ENCODE measurements around the gene DDX42. TPM values are rescaled to one million over a fixed set of nuclear protein-coding genes. Genes with fewer than 3 reads are reported as not detected.

Gene DDX42
- total RNA-seq, 1 donor from 2014 or later = 121 TPM

DNA sequence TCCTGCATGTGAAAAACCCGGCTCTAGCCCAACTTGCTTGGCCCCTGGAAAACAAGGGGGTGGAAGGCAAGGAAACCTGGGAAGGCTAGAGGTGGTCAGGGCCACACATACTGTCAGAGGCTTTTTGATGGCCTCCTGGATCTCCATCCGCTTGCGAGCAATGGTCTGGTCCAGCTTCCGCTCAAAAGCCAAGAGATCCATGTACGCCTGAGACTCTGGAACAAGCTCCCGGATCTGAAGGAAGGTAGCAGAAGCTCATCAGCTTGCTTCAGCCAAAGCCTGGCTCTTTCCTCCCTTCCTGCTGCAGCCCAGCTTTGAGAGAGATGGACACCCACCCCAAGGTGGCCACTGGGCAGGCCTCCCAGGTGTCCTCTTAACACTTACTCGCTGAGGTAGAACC, 62.8 kb downstream of the DDX42 start:
- H3K4me3 ChIP-seq = no peak overlapping the region
- TF ChIP-seq POLR2AphosphoS5 (IDR thresholded peaks at IDR 0.05; ENCODE audit: insufficient read depth in 1 of 2, low read depth in 1 of 2) (no peak), POLR2A (IDR thresholded peaks at IDR 0.05) (no peak)
- TF ChIP-seq, protein P1, sequence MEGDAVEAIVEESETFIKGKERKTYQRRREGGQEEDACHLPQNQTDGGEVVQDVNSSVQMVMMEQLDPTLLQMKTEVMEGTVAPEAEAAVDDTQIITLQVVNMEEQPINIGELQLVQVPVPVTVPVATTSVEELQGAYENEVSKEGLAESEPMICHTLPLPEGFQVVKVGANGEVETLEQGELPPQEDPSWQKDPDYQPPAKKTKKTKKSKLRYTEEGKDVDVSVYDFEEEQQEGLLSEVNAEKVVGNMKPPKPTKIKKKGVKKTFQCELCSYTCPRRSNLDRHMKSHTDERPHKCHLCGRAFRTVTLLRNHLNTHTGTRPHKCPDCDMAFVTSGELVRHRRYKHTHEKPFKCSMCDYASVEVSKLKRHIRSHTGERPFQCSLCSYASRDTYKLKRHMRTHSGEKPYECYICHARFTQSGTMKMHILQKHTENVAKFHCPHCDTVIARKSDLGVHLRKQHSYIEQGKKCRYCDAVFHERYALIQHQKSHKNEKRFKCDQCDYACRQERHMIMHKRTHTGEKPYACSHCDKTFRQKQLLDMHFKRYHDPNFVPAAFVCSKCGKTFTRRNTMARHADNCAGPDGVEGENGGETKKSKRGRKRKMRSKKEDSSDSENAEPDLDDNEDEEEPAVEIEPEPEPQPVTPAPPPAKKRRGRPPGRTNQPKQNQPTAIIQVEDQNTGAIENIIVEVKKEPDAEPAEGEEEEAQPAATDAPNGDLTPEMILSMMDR (IDR thresholded peaks at IDR 0.05) = no peak
- peaks cover 60% of the 10 kb centered on the region for H3K4me1 ChIP-seq
- peak overlapping the region; percentile 97 for H3K27ac ChIP-seq
- H3K9me3 ChIP-seq = no peaks in the 10 kb centered on the region
- H3K27me3 ChIP-seq = no peaks in the 10 kb centered on the region
- DNase-seq (ENCODE audit: extremely low spot score in 2 of 2) = no peak
- intact Hi-C loops (cut with DNase I) = no loop called here
- peaks cover 0 to 57% of the 10 kb centered on the region in 2 donors for H3K36me3 ChIP-seq

DNA sequence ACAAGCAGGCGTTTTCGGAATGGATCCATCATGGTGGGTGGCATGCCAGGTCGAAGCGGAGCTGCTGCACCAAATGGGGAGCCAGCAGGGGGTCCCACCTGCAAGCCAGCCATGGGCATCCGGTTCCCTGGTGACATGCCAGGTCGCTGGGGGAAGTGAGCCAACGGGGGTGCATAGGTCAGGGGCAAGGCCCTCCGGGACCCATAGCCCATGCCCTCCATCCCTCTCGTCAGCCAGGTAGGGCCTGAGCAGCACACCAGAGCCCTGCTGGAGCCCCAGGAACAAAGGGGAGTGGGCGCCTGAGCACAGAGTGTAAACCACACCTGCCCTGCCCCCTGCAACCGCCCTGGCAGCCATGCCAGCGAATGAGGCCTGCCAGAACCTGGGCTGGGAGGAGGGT, 63.5 kb downstream of the DDX42 start:
- Histone ChIP-seq H3K4me1 (peaks cover 60% of the 10 kb centered on the region), H3K9me3 (no peaks in the 10 kb centered on the region), H3K4me3 (no peak overlapping the region), H3K36me3 (peaks cover 0 to 50% of the 10 kb centered on the region in 2 donors), H3K27ac (peak overlapping the region; percentile 97), H3K27me3 (no peaks in the 10 kb centered on the region)
- no peak for DNase-seq (ENCODE audit: extremely low spot score in 2 of 2)
- TF ChIP-seq, protein P1 (IDR thresholded peaks at IDR 0.05) = no peak
- TF ChIP-seq POLR2A (IDR thresholded peaks at IDR 0.05) = no peak
- no peak for TF ChIP-seq POLR2AphosphoS5 (IDR thresholded peaks at IDR 0.05; ENCODE audit: insufficient read depth in 1 of 2, low read depth in 1 of 2)
- intact Hi-C loops (cut with DNase I) = no loop called here

DNA sequence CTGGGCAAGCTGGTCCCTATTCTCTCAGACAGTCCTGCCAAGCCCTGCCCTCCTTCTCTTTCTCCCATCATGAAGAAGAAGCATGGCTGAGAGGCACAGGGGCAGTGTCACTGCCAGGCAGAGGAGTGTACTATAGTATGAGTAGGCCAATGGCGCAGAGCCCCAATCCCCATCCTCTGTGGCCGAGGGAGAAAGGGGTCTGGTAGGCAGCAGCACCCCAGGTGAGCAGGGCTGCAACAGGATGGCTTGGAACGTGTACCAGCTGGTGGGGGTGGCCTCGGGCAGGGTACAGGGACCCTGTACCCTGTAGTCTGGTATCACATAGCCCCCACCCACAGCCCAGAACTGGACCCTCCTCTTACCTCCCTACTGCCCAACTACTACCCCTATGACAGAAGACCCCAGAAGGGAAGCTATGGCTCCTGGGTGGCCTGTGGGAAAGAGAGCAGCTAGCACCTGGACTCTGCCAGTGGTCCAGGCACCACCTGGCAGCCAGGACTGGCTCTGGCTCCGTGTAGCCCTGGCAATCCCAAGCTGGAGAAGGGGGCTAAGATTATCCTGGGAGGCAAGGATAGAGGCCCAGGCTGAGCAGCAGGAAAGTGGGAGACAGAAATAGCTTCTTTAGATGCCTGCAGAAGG, 64.1 kb downstream of the DDX42 start:
- TF ChIP-seq POLR2AphosphoS5 (IDR thresholded peaks at IDR 0.05; ENCODE audit: insufficient read depth in 1 of 2, low read depth in 1 of 2) = no peak
- TF ChIP-seq, protein P1 (IDR thresholded peaks at IDR 0.05) = no peak
- TF ChIP-seq POLR2A (IDR thresholded peaks at IDR 0.05) = no peak
- intact Hi-C loops (cut with DNase I) = no loop called here
- Histone ChIP-seq H3K27ac (peak overlapping the region; percentile 97), H3K36me3 (peaks cover 0 to 44% of the 10 kb centered on the region in 2 donors), H3K4me3 (peak overlapping the region; percentile 16 to 25), H3K27me3 (no peaks in the 10 kb centered on the region), H3K9me3 (no peaks in the 10 kb centered on the region), H3K4me1 (peaks cover 60% of the 10 kb centered on the region)
- no peak for DNase-seq (ENCODE audit: extremely low spot score in 2 of 2)

DNA sequence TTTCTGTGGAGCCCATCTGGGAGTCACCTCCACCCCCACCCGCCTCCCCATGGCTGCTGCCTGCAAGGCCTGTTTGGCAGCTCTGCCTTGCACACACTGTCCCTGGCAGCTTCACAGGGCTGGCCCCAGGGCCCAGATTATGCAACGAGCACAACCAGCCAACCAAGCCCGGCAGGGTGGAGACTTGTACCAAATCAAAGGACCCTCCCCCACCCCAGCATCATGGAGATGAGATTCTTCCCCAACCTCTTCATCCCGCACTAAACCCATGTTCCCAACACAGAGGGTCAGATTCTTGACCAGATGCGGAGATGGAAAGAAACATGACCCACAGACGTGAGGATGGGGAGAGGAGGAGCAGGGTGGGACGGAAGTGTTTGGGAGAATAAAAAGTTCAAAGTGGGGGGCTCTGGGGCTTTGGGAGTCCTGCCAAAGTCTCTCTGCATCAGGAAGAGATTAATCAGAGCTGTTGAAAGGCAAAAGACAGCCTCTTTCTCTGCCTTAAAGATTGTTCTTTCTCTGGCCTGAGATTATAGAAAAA, 64.7 kb downstream of the DDX42 start:
- Histone ChIP-seq H3K36me3 (peaks cover 0 to 38% of the 10 kb centered on the region in 2 donors), H3K4me1 (peaks cover 65% of the 10 kb centered on the region), H3K4me3 (peak overlapping the region; percentile 25), H3K27ac (peak overlapping the region; percentile 97), H3K27me3 (no peaks in the 10 kb centered on the region), H3K9me3 (no peaks in the 10 kb centered on the region)
- peak in 1 of 2 donors; percentile 97 for DNase-seq (ENCODE audit: extremely low spot score in 2 of 2)
- TF ChIP-seq POLR2AphosphoS5 (IDR thresholded peaks at IDR 0.05; ENCODE audit: insufficient read depth in 1 of 2, low read depth in 1 of 2) (peak; percentile 89 to 90), POLR2A (IDR thresholded peaks at IDR 0.05) (no peak)
- intact Hi-C loops (cut with DNase I) = no loop called here

DNA sequence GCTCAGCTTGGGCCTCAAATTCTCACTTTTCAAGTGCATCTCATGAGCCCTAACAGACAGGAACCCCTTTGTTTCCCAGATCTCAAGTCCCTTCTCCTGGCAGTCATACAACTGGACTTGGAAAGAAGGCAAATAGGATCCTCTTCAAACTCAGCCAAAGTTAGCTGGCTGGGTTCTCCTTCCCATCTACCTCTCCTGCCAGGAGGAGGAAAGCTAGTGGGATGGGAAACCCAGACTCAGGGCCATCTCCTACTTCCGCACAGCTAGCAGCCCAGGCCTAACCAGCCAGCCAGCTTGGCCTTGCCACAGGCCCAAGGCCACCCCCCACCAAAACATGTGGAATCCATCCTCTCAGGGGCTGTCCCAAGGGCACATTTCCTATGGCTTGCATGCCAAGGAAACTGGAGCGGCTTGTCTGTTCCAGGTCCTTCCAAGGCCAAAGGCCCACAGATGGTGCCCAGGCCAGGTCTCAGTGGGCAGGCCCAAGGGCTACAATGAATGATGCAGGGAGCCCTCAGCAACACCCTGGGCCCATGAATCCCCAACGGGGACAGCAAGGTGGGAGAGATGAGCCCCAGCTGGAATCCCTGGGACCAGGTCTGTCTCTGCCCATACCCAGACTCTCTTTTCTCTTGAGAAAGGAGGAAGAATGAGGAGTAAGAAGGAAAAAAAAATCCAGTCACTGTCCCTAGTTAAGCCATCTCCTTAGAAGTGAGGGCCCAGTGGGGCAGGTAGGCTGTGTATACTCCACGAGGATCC, 66.8 kb downstream of the DDX42 start:
- Histone ChIP-seq H3K36me3 (peaks cover 0 to 17% of the 10 kb centered on the region in 2 donors), H3K4me1 (peaks cover 58% of the 10 kb centered on the region), H3K27ac (peak overlapping the region; percentile 97), H3K9me3 (no peaks in the 10 kb centered on the region), H3K4me3 (peak overlapping the region; percentile 96 to 100), H3K27me3 (no peaks in the 10 kb centered on the region)
- TF ChIP-seq, protein P1 (IDR thresholded peaks at IDR 0.05) = no peak
- no peak for TF ChIP-seq POLR2AphosphoS5 (IDR thresholded peaks at IDR 0.05; ENCODE audit: insufficient read depth in 1 of 2, low read depth in 1 of 2)
- no peak for TF ChIP-seq POLR2A (IDR thresholded peaks at IDR 0.05)
- no peak for DNase-seq (ENCODE audit: extremely low spot score in 2 of 2)
- intact Hi-C loops (cut with DNase I) = loop anchor here (10.0 kb wide), 1 partner anchor 1084 kb away; no protein-coding TSS in a partner anchor

All from vagina (tissue), 2 donors.